ENCODE results near the gene FBXL2.

DNA sequence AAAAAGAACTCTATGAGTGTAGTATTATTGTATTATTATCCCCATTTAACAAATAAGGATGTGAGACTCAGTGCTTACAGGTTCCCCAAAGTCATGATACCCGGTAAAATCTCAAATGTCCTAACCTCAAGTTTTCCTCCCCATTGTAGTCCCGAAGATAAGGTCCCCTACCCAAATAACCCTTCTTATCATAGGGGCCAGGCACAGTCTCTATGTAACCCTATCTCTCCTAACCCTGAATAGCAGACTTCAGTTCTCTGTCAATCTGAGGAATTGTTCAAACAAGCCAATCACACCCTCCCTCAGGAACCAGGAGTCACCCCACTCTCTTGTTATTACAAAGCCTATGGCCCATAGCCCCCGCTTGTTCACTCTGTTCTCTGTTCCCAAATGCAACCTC lies 48.2 kb upstream of the FBXL2 start:
- TF ChIP-seq, protein P1, sequence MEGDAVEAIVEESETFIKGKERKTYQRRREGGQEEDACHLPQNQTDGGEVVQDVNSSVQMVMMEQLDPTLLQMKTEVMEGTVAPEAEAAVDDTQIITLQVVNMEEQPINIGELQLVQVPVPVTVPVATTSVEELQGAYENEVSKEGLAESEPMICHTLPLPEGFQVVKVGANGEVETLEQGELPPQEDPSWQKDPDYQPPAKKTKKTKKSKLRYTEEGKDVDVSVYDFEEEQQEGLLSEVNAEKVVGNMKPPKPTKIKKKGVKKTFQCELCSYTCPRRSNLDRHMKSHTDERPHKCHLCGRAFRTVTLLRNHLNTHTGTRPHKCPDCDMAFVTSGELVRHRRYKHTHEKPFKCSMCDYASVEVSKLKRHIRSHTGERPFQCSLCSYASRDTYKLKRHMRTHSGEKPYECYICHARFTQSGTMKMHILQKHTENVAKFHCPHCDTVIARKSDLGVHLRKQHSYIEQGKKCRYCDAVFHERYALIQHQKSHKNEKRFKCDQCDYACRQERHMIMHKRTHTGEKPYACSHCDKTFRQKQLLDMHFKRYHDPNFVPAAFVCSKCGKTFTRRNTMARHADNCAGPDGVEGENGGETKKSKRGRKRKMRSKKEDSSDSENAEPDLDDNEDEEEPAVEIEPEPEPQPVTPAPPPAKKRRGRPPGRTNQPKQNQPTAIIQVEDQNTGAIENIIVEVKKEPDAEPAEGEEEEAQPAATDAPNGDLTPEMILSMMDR (IDR thresholded peaks at IDR 0.05) = no peak
- TF ChIP-seq POLR2AphosphoS5 (IDR thresholded peaks at IDR 0.05) (no peak), POLR2A (IDR thresholded peaks at IDR 0.05) (no peak), EP300 (IDR thresholded peaks at IDR 0.05) (no peak)
